ENCODE results near the gene ABCA1. TPM values are rescaled to one million over a fixed set of nuclear protein-coding genes. Genes with fewer than 3 reads are reported as not detected.

Gene ABCA1
- polyA plus RNA-seq, 3 donors, result 2.0 to 5.1 (median 2.7) TPM

DNA sequence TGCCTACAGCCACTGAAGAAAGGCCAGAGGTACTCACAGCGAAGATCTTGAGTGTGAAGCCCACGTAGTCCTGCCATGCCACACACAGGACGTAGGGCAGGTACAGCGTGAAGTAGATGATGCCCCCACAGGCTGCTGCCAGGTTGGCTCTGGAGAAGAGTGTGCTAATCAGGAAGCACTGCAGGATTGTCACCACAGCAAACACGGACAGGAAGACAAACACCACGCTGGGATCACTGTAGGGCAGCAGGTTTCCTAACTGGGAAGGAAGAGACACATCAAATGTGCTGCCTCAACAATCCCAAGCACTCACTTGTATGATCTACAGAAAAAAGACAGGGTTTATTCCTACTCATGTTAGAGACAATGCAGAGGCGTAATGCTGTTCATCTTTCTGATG lies 101.0 kb downstream of the ABCA1 start:
- no peak overlapping the region for H2AFZ ChIP-seq (ENCODE audit: insufficient read depth, low read depth, low read length, poor library complexity, severe bottlenecking)
- no peak overlapping the region for H3K9ac ChIP-seq (ENCODE audit: insufficient read depth, low read length, poor library complexity, severe bottlenecking)
- no peaks in the 10 kb centered on the region for H3K9me3 Mint-ChIP-seq
- no peaks in the 10 kb centered on the region for H3K79me2 ChIP-seq (ENCODE audit: insufficient read depth, low read length)
- WGBS (ENCODE audit: insufficient coverage), result 90% methylated on average over 5 of the region's 7 CpGs
- H3K4me1 Mint-ChIP-seq, result peaks cover 20% of the 10 kb centered on the region
- peaks cover 20 to 22% of the 10 kb centered on the region in 2 donors for H3K4me1 ChIP-seq (ENCODE audit: control insufficient read depth in 1 of 2, insufficient read depth in 2 of 2, low read length in 2 of 2)
- H3K9me3 ChIP-seq (replicated peaks in 1 of 2; ENCODE audit: control insufficient read depth in 1 of 2, insufficient read depth in 1 of 2, low read length in 2 of 2), result no peaks in the 10 kb centered on the region
- H3K36me3 Mint-ChIP-seq, result peaks cover 90 to 96% of the 10 kb centered on the region in 2 donors
- H3K4me3 Mint-ChIP-seq, result no peak overlapping the region
- DNase-seq, result no peak
- H3K4me2 ChIP-seq (replicated peaks; ENCODE audit: extremely low read depth, low read length, poor library complexity, severe bottlenecking), result no peak overlapping the region
- H3K27me3 Mint-ChIP-seq (ENCODE audit: low read depth in 3 of 3), result no peaks in the 10 kb centered on the region
- no peaks in the 10 kb centered on the region for H3K27me3 ChIP-seq (ENCODE audit: control insufficient read depth in 2 of 2, insufficient read depth in 2 of 2, low read length in 2 of 2)
- peaks cover 77 to 86% of the 10 kb centered on the region in 2 donors for H3K36me3 ChIP-seq (replicated peaks in 1 of 2; ENCODE audit: control insufficient read depth in 1 of 2, insufficient read depth in 2 of 2, low read length in 2 of 2)
- no peak overlapping the region for H3K4me3 ChIP-seq (replicated peaks in 1 of 3; ENCODE audit: low read depth in 2 of 3, low read length in 3 of 3)
- intact Hi-C loops (cut with micrococcal nuclease), result no loop called here
- no peak overlapping the region for H3K27ac ChIP-seq (ENCODE audit: low read depth in 1 of 2, low read length in 2 of 2)
- H4K20me1 ChIP-seq (ENCODE audit: insufficient read depth, low read length), result no peaks in the 10 kb centered on the region
- TF ChIP-seq, protein P1, sequence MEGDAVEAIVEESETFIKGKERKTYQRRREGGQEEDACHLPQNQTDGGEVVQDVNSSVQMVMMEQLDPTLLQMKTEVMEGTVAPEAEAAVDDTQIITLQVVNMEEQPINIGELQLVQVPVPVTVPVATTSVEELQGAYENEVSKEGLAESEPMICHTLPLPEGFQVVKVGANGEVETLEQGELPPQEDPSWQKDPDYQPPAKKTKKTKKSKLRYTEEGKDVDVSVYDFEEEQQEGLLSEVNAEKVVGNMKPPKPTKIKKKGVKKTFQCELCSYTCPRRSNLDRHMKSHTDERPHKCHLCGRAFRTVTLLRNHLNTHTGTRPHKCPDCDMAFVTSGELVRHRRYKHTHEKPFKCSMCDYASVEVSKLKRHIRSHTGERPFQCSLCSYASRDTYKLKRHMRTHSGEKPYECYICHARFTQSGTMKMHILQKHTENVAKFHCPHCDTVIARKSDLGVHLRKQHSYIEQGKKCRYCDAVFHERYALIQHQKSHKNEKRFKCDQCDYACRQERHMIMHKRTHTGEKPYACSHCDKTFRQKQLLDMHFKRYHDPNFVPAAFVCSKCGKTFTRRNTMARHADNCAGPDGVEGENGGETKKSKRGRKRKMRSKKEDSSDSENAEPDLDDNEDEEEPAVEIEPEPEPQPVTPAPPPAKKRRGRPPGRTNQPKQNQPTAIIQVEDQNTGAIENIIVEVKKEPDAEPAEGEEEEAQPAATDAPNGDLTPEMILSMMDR (IDR thresholded peaks at IDR 0.05), result no peak
- H3K27ac Mint-ChIP-seq, result peak overlapping the region in 1 of 7 donors; percentile 25

DNA sequence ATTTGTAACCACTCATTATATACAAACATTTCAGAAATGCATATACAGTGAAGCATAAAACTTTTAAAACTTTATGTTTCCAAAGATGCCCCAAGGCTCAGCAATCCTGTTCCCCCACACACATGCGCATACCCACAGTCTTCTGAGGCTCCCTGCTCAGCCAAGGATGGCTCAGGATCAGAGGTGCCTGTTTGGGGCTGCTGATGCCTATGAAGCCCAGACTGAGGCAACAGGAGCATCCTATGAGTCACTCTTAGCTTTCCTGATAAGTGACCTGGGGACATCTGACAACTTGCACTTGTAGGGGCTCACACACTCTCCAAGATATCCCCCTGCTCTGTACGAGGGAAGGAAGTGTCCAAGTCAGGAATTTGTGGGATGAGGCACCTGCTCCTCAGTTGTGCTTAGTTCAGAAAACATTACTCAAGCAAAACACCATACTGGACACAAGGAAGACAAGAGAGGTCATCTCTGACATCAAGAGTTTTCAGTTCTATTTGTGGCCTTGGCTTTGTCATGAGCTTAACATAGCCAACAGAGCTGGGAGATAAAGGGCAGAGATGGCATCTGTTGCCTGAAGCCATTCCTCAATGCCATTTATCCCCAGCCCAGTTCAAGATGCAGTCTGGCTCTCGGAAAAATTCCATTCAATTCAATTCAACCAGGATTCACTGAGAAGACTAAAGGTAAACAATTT lies 101.7 kb downstream of the ABCA1 start:
- no peak overlapping the region for H3K27ac Mint-ChIP-seq
- H3K27me3 Mint-ChIP-seq (ENCODE audit: low read depth in 3 of 3), result peaks cover 0 to under 1% (median 0%) of the 10 kb centered on the region in 3 donors
- no peaks in the 10 kb centered on the region for H3K9me3 ChIP-seq (replicated peaks in 1 of 2; ENCODE audit: control insufficient read depth in 1 of 2, insufficient read depth in 1 of 2, low read length in 2 of 2)

More for the DNA sequence above, 101.7 kb downstream of the ABCA1 start:
- WGBS (ENCODE audit: insufficient coverage), result 100% methylated on average over 2 of the region's 3 CpGs
- Histone ChIP-seq H3K79me2 (ENCODE audit: insufficient read depth, low read length) (no peaks in the 10 kb centered on the region), H3K9ac (ENCODE audit: insufficient read depth, low read length, poor library complexity, severe bottlenecking) (no peak overlapping the region), H3K27me3 (ENCODE audit: control insufficient read depth in 2 of 2, insufficient read depth in 2 of 2, low read length in 2 of 2) (no peaks in the 10 kb centered on the region), H3K36me3 (replicated peaks in 1 of 2; ENCODE audit: control insufficient read depth in 1 of 2, insufficient read depth in 2 of 2, low read length in 2 of 2) (peaks cover 77 to 85% of the 10 kb centered on the region in 2 donors), H2AFZ (ENCODE audit: insufficient read depth, low read depth, low read length, poor library complexity, severe bottlenecking) (no peak overlapping the region), H3K4me1 (ENCODE audit: control insufficient read depth in 1 of 2, insufficient read depth in 2 of 2, low read length in 2 of 2) (peaks cover 20 to 22% of the 10 kb centered on the region in 2 donors), H3K27ac (ENCODE audit: low read depth in 1 of 2, low read length in 2 of 2) (no peak overlapping the region), H3K4me3 (replicated peaks in 1 of 3; ENCODE audit: low read depth in 2 of 3, low read length in 3 of 3) (no peak overlapping the region), H3K4me2 (replicated peaks; ENCODE audit: extremely low read depth, low read length, poor library complexity, severe bottlenecking) (no peak overlapping the region), H4K20me1 (ENCODE audit: insufficient read depth, low read length) (no peaks in the 10 kb centered on the region)
- intact Hi-C loops (cut with micrococcal nuclease), result no loop called here
- no peaks in the 10 kb centered on the region for H3K9me3 Mint-ChIP-seq
- peaks cover 20% of the 10 kb centered on the region for H3K4me1 Mint-ChIP-seq
- DNase-seq, result no peak
- H3K36me3 Mint-ChIP-seq, result peaks cover 86 to 93% of the 10 kb centered on the region in 2 donors
- no peak overlapping the region for H3K4me3 Mint-ChIP-seq
- TF ChIP-seq, protein P1 (IDR thresholded peaks at IDR 0.05), result no peak

Data from CD14-positive monocyte (primary cell).